NT2/D1 (cell line): ENCODE measurements around the gene NAALADL1.

Source experiments
- SUZ12 ChIP-seq: IDR thresholded peaks from 2 replicates; pipeline ENCODE4 v1.6.1; 2011; ENCODE audit not compliant: insufficient read length, insufficient read depth; ENCODE audit errors: extremely low read depth
- YY1 ChIP-seq: IDR thresholded peaks from 2 replicates; pipeline ENCODE4 v1.6.1; 2011; ENCODE audit not compliant: insufficient read length, insufficient read depth
- ZNF274 ChIP-seq: IDR thresholded peaks from 2 replicates; pipeline ENCODE4 v1.6.1; 2011; ENCODE audit warnings: mild to moderate bottlenecking, low read depth, low read length

DNA sequence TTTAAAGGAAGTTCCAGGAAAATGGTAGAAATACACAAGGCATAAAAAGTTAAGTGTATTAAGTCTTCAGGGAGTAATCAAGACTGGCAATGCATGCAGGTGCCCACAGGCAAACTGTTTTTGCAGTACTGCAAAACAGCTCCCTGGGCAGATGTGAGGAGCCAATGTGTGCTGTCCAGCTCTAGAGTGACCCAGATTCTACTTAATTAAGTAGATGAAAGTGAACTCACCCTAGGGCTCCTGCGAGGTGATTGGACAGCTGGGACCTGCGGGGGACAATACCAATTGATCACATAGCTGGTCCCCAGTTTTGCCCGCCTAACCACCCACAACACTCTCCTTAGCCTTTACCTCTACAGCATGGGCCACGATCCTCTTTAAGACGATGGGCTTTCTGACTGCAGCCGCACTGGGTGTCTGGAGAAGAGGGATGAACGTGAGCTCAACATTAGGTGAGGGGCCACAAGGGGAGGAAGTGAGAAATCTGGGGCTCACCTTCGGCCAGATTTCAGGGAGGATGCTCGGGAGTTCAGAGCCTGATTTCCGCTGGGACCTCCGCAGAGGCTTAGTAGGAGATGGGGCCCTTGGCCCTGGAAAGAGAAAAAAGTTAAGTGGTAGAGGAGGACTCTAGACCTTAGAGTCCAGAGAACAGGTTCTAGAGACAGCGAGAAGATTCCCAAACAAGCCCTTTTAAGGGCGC is 24.9 kb upstream of the NAALADL1 start:
- TF ChIP-seq SUZ12 = no peak
- no peak for TF ChIP-seq ZNF274
- no peak for TF ChIP-seq YY1
